ENCODE data around the gene ARHGEF10L.

The ARHGEF10L gene

DNA sequence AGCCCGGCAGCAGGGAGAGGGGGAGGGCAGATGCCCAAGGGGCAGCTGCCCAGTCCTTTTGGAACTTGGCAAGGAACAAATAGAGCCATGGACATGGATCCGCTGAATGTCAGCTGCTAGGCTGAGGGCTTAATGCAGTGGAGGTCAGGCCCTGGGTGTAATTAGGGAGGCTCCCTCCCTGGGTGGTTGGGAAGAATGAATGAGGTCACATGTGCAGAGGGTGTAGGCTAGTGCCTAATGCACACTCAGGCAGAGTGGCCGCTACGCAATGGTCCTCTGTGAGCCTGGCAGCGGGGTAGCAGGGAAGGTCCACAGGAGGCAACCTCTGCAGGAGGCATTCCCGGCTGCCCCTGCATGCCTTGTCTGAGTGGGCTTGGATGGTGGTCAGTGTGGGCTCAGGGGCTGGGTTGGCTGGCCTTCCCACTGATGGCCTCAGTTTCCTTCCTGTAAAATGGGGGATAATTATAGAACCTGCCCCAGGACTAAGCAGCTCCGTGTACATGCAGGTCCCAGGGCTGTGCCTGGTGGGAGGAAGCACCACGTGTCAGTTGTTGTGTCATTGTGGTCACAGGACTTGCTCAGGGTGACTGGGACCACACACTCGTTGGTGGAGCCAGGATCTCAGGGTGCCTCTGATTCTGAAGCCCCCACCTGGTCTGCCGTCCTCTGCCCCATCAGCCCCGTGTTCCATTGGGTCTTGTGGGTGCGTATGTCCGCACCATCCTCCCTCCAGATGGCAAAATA lies 134.0 kb downstream of the ARHGEF10L start:
- TF ChIP-seq, protein P1, sequence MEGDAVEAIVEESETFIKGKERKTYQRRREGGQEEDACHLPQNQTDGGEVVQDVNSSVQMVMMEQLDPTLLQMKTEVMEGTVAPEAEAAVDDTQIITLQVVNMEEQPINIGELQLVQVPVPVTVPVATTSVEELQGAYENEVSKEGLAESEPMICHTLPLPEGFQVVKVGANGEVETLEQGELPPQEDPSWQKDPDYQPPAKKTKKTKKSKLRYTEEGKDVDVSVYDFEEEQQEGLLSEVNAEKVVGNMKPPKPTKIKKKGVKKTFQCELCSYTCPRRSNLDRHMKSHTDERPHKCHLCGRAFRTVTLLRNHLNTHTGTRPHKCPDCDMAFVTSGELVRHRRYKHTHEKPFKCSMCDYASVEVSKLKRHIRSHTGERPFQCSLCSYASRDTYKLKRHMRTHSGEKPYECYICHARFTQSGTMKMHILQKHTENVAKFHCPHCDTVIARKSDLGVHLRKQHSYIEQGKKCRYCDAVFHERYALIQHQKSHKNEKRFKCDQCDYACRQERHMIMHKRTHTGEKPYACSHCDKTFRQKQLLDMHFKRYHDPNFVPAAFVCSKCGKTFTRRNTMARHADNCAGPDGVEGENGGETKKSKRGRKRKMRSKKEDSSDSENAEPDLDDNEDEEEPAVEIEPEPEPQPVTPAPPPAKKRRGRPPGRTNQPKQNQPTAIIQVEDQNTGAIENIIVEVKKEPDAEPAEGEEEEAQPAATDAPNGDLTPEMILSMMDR (IDR thresholded peaks at IDR 0.05) = no peak
- peaks cover 3% of the 10 kb centered on the region for H3K27me3 Mint-ChIP-seq (ENCODE audit: low read depth, poor library complexity)
- H3K9me3 Mint-ChIP-seq = no peaks in the 10 kb centered on the region
- no peak overlapping the region for H3K4me3 Mint-ChIP-seq
- DNase-seq = no peak
- peaks cover 5% of the 10 kb centered on the region for H3K36me3 Mint-ChIP-seq (ENCODE audit: low read depth)
- peak overlapping the region; percentile 13 for H3K27ac Mint-ChIP-seq
- peaks cover 33% of the 10 kb centered on the region for H3K4me1 Mint-ChIP-seq

DNA sequence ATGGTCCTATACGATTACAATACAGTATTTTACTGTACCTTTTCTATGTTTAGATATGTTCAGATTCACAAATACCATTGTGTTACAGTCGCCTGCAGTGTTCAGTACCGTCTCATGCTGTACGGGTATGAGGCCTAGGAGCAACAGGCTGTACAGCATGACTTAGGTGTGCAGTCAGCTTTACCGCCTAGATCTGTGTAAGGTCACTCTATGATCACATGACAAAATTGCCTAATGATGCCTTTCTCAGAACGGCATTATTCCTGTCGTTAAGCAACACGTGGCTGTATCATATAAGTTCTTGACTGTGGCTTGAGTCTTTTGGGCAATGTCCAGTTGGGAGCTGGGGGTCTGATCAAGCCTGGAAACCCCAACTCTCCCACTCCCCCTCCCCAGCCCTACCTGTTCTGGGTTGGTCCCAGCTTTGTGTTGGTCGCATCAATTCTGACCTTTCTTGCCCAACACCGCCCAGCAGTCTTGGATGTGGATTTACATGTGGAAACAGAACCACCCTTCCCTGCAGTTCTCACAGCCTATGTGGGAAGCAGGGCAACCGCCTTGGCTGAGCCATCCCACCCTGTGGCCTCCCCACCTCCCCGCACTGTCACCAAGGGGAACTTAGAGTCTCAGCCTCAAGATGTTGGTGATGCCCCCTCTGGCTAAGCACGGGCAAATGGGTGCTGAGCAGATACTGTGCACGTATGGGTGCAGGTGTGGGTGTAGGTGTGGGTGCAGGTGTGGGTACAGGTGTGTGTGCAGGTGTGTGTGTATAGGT lies 135.4 kb downstream of the ARHGEF10L start:
- H3K27ac Mint-ChIP-seq = no peak overlapping the region
- H3K9me3 Mint-ChIP-seq = no peaks in the 10 kb centered on the region
- H3K36me3 Mint-ChIP-seq (ENCODE audit: low read depth) = peaks cover 5% of the 10 kb centered on the region
- H3K27me3 Mint-ChIP-seq (ENCODE audit: low read depth, poor library complexity) = peaks cover 3% of the 10 kb centered on the region
- peaks cover 28% of the 10 kb centered on the region for H3K4me1 Mint-ChIP-seq
- TF ChIP-seq, protein P1 (IDR thresholded peaks at IDR 0.05) = no peak
- DNase-seq = no peak
- H3K4me3 Mint-ChIP-seq = no peak overlapping the region

DNA sequence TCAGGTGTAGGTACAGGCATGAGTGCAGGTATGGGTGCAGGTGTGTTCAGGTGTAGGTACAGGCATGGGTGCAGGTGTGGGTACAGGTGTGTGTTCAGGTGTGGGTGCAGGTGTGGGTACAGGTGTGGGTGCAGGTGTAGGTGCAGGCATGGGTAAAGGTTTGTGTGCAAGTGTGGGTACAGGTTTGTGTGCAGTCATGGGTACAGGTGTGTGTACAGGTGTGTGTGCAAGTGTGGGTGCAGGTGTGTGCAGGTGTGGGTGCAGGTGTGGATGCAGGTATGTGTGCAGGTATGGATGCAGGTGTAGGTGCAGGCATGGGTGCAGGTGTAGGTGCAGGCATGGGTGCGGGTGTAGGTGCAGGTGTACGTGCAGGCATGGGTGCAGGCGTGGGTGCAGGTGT lies 136.2 kb downstream of the ARHGEF10L start:
- Mint-ChIP-seq H3K36me3 (ENCODE audit: low read depth) (peaks cover 5% of the 10 kb centered on the region), H3K4me1 (peaks cover 28% of the 10 kb centered on the region), H3K27me3 (ENCODE audit: low read depth, poor library complexity) (peaks cover 3% of the 10 kb centered on the region), H3K9me3 (no peaks in the 10 kb centered on the region), H3K27ac (no peak overlapping the region), H3K4me3 (no peak overlapping the region)
- TF ChIP-seq, protein P1 (IDR thresholded peaks at IDR 0.05) = no peak
- DNase-seq = no peak

DNA sequence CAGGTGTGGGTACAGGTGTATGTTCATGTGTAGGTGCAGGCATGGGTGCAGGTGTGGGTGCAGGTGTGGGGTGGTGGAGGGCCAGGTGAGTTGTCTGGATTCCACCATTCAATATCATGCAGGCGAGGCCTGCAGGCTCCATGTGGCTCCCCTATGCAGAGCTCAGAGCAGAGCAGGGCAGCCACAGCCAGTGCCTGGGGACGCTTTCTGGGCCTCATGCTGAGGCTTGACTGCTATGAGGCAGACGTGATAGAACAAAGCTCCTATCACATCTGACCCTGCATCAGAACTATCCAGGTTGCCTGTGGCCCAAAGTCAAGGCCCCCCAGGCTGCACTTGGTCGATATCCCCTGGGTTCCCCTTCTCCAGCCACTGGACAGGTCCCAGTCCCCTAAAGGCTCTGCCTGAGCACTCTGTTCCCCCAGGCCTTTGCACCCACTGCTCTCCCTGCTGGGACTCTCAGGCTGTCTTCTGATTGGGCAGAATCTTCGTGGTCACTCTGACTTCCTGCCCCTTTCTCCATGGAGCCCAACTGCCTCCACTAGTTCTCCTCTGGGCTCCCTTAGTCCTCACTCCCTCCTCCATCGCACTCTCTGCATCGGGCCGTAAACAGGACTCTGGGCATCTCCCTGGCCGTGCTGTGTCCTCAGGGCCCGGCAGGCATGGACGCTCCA lies 137.0 kb downstream of the ARHGEF10L start:
- H3K4me1 Mint-ChIP-seq = peaks cover 20% of the 10 kb centered on the region
- H3K36me3 Mint-ChIP-seq (ENCODE audit: low read depth) = peaks cover 5% of the 10 kb centered on the region
- DNase-seq = no peak
- H3K27me3 Mint-ChIP-seq (ENCODE audit: low read depth, poor library complexity) = peaks cover 3% of the 10 kb centered on the region
- TF ChIP-seq, protein P1 (IDR thresholded peaks at IDR 0.05) = no peak
- no peak overlapping the region for H3K4me3 Mint-ChIP-seq
- peak overlapping the region; percentile 93 for H3K27ac Mint-ChIP-seq
- no peaks in the 10 kb centered on the region for H3K9me3 Mint-ChIP-seq

DNA sequence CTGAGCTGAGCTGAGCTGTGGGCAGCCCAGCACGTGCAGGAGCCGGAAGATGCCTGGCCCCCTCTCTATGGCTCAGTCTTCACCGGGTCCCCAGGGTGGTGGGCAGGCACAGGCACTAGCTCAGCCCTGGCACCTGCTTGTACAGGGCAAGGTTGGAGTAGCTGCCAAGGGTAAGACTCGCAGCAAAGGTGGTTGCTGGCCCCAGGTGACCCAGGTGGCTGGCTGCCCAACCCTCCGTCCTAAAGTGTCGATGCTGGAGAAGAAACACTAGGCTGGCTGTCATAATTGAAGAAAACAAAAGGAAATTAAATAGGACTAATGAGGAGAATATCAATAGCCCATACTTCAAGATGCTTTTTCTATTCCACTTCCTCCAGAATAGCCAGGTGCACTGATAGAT lies 138.5 kb downstream of the ARHGEF10L start:
- no peak for DNase-seq
- Mint-ChIP-seq H3K9me3 (no peaks in the 10 kb centered on the region), H3K27ac (no peak overlapping the region), H3K4me3 (no peak overlapping the region), H3K36me3 (ENCODE audit: low read depth) (peaks cover 5% of the 10 kb centered on the region), H3K4me1 (peaks cover 15% of the 10 kb centered on the region), H3K27me3 (ENCODE audit: low read depth, poor library complexity) (peaks cover 3% of the 10 kb centered on the region)
- TF ChIP-seq, protein P1 (IDR thresholded peaks at IDR 0.05) = no peak

All from nephron progenitor cell (in vitro differentiated cells).